ENCODE data around the gene PHRF1. TPM values are rescaled to one million over a fixed set of nuclear protein-coding genes. Genes with fewer than 3 reads are reported as not detected.
"Not testable (repeated sequence)": the region's sequence is repeated elsewhere in the genome, so short reads cannot be mapped to it uniquely, and the experiment has no call there.

Gene PHRF1
- polyA plus RNA-seq, 3 donors, result 26.8 to 30.4 (median 28.3) TPM

- DNase-seq, result no peak
These were observed 69.3 kb downstream of the PHRF1 start for GRCh38 chr11:645536-645935.

GRCh38 chr11:646214-646613 is 69.9 kb downstream of the PHRF1 start:
- DNase-seq, result no peak

GRCh38 chr11:647672-648158 is 71.4 kb downstream of the PHRF1 start:
- not testable (repeated sequence) for DNase-seq

- DNase-seq, result no peak
These were observed 74.2 kb downstream of the PHRF1 start for GRCh38 chr11:650482-650881.

- not testable (repeated sequence) for DNase-seq
These were observed 76.9 kb downstream of the PHRF1 start for GRCh38 chr11:653136-653535.

GRCh38 chr11:653837-654236 is 77.6 kb downstream of the PHRF1 start:
- DNase-seq, result no peak

GRCh38 chr11:654444-654843 is 78.2 kb downstream of the PHRF1 start:
- DNase-seq, result not testable (repeated sequence)

GRCh38 chr11:655036-655726 is 78.9 kb downstream of the PHRF1 start:
- no peak for DNase-seq

GRCh38 chr11:656426-656825 is 80.2 kb downstream of the PHRF1 start:
- DNase-seq, result no peak

GRCh38 chr11:656866-657265 is 80.6 kb downstream of the PHRF1 start:
- DNase-seq, result no peak

- no peak for DNase-seq
These were observed 81.4 kb downstream of the PHRF1 start for GRCh38 chr11:657691-658126.

GRCh38 chr11:659532-660085 is 83.3 kb downstream of the PHRF1 start:
- no peak for DNase-seq

- DNase-seq, result no peak
These were observed 84.0 kb downstream of the PHRF1 start for GRCh38 chr11:660281-660680.

- no peak for DNase-seq
These were observed 84.6 kb downstream of the PHRF1 start for GRCh38 chr11:660681-661444.

Other genes with a start within 250 kb of the PHRF1 start
- 10 to 100 TPM; 77.7 to 93.4 (median 87.2) TPM for gene B4GALNT4, start 207.0 kb upstream of the PHRF1 start, polyA plus RNA-seq (ENCODE audit: insufficient read length in 3 of 3)
- gene PKP3, start 182.3 kb upstream of the PHRF1 start, polyA plus RNA-seq (ENCODE audit: insufficient read length in 3 of 3), result 1 to 10 TPM; 6.5 to 7.0 (median 6.7) TPM
- 10 to 100 TPM; 49.6 to 61.7 (median 61.5) TPM for gene SIGIRR, start 161.5 kb upstream of the PHRF1 start, polyA plus RNA-seq (ENCODE audit: insufficient read length in 3 of 3)
- gene ANO9, start 134.5 kb upstream of the PHRF1 start, polyA plus RNA-seq (ENCODE audit: insufficient read length in 3 of 3), result 10 to 100 TPM; 11.2 to 17.4 (median 14.2) TPM
- 10 to 100 TPM; 40.0 to 44.9 (median 41.2) TPM for gene PTDSS2, start 126.2 kb upstream of the PHRF1 start, polyA plus RNA-seq (ENCODE audit: insufficient read length in 3 of 3)
- gene RNH1, start 69.2 kb upstream of the PHRF1 start, polyA plus RNA-seq (ENCODE audit: insufficient read length in 3 of 3), result 100 to 1,000 TPM in 2 of 3 donors, 10 to 100 TPM in 1; 99.2 to 115 (median 110) TPM
- 10 to 100 TPM; 48.3 to 62.5 (median 56.2) TPM for gene HRAS, start 40.9 kb upstream of the PHRF1 start, polyA plus RNA-seq (ENCODE audit: insufficient read length in 3 of 3)
- gene LRRC56, start 38.9 kb upstream of the PHRF1 start, polyA plus RNA-seq (ENCODE audit: insufficient read length in 3 of 3), result 1 to 10 TPM; 5.4 to 6.4 (median 5.5) TPM
- 1 to 10 TPM; 4.2 to 4.9 (median 4.6) TPM for gene LMNTD2, start 15.7 kb upstream of the PHRF1 start, polyA plus RNA-seq (ENCODE audit: insufficient read length in 3 of 3)
- 10 to 100 TPM; 58.0 to 66.3 (median 64.5) TPM for gene RASSF7, start 15.5 kb upstream of the PHRF1 start, polyA plus RNA-seq (ENCODE audit: insufficient read length in 3 of 3)
- 10 to 100 TPM; 11.0 to 11.7 (median 11.2) TPM for gene IRF7, start 39.5 kb downstream of the PHRF1 start, polyA plus RNA-seq (ENCODE audit: insufficient read length in 3 of 3)
- gene CDHR5, start 48.5 kb downstream of the PHRF1 start, polyA plus RNA-seq (ENCODE audit: insufficient read length in 3 of 3), result 10 to 100 TPM; 42.6 to 56.2 (median 47.7) TPM
- 1 to 10 TPM in 2 of 3 donors, under 1 TPM in 1; 0.87 to 2.3 (median 2.3) TPM for gene SCT, start 50.7 kb downstream of the PHRF1 start, polyA plus RNA-seq (ENCODE audit: insufficient read length in 3 of 3)
- gene DRD4, start 60.8 kb downstream of the PHRF1 start, polyA plus RNA-seq (ENCODE audit: insufficient read length in 3 of 3), result 1 to 10 TPM; 3.8 to 5.4 (median 4.2) TPM
- 10 to 100 TPM; 55.3 to 61.9 (median 55.6) TPM for gene DEAF1, start 118.8 kb downstream of the PHRF1 start, polyA plus RNA-seq (ENCODE audit: insufficient read length in 3 of 3)
- 10 to 100 TPM; 41.9 to 62.1 (median 59.9) TPM for gene TMEM80, start 119.3 kb downstream of the PHRF1 start, polyA plus RNA-seq (ENCODE audit: insufficient read length in 3 of 3)
- 100 to 1,000 TPM; 128 to 189 (median 150) TPM for gene EPS8L2, start 129.8 kb downstream of the PHRF1 start, polyA plus RNA-seq (ENCODE audit: insufficient read length in 3 of 3)
- gene TALDO1, start 171.0 kb downstream of the PHRF1 start, polyA plus RNA-seq (ENCODE audit: insufficient read length in 3 of 3), result 100 to 1,000 TPM; 129 to 137 (median 130) TPM
- 100 to 1,000 TPM in 1 of 3 donors, 10 to 100 TPM in 2; 85.0 to 111 (median 90.3) TPM for gene GATD1, start 201.0 kb downstream of the PHRF1 start, polyA plus RNA-seq (ENCODE audit: insufficient read length in 3 of 3)
- 1 to 10 TPM in 1 of 3 donors, under 1 TPM in 2; 0.64 to 1.3 (median 0.83) TPM for gene CEND1, start 213.6 kb downstream of the PHRF1 start, polyA plus RNA-seq (ENCODE audit: insufficient read length in 3 of 3)
- gene SLC25A22, start 221.8 kb downstream of the PHRF1 start, polyA plus RNA-seq (ENCODE audit: insufficient read length in 3 of 3), result 10 to 100 TPM; 16.0 to 20.9 (median 20.6) TPM
- gene PIDD1, start 228.8 kb downstream of the PHRF1 start, polyA plus RNA-seq (ENCODE audit: insufficient read length in 3 of 3), result 10 to 100 TPM; 11.8 to 14.4 (median 13.0) TPM
- gene RPLP2, start 233.5 kb downstream of the PHRF1 start, polyA plus RNA-seq (ENCODE audit: insufficient read length in 3 of 3), result 1,000 to 10,000 TPM; 1,087 to 1,248 (median 1,229) TPM
- gene PNPLA2, start 242.4 kb downstream of the PHRF1 start, polyA plus RNA-seq (ENCODE audit: insufficient read length in 3 of 3), result 10 to 100 TPM; 66.0 to 79.1 (median 74.7) TPM